Activated CD8-positive, alpha-beta memory T cell treated with anti-CD3 and anti-CD28 coated beads for 1 hour (primary cell): ENCODE measurements around the gene TMEM131L.
A peak's percentile ranks its signal among the peaks of the same experiment; 100 is the strongest.
"Not testable (repeated sequence)": the region's sequence is repeated elsewhere in the genome, so short reads cannot be mapped to it uniquely, and the experiment has no call there.

Experiments
- DNase-seq, 2 donors: peaks; one replicate each; pipeline ENCODE4 v3.0.0-alpha.2; 2020; ENCODE audit warnings: low read depth in 1 of 2; ENCODE audit errors: extremely low read depth in 1 of 2

TMEM131L gene, protein sequence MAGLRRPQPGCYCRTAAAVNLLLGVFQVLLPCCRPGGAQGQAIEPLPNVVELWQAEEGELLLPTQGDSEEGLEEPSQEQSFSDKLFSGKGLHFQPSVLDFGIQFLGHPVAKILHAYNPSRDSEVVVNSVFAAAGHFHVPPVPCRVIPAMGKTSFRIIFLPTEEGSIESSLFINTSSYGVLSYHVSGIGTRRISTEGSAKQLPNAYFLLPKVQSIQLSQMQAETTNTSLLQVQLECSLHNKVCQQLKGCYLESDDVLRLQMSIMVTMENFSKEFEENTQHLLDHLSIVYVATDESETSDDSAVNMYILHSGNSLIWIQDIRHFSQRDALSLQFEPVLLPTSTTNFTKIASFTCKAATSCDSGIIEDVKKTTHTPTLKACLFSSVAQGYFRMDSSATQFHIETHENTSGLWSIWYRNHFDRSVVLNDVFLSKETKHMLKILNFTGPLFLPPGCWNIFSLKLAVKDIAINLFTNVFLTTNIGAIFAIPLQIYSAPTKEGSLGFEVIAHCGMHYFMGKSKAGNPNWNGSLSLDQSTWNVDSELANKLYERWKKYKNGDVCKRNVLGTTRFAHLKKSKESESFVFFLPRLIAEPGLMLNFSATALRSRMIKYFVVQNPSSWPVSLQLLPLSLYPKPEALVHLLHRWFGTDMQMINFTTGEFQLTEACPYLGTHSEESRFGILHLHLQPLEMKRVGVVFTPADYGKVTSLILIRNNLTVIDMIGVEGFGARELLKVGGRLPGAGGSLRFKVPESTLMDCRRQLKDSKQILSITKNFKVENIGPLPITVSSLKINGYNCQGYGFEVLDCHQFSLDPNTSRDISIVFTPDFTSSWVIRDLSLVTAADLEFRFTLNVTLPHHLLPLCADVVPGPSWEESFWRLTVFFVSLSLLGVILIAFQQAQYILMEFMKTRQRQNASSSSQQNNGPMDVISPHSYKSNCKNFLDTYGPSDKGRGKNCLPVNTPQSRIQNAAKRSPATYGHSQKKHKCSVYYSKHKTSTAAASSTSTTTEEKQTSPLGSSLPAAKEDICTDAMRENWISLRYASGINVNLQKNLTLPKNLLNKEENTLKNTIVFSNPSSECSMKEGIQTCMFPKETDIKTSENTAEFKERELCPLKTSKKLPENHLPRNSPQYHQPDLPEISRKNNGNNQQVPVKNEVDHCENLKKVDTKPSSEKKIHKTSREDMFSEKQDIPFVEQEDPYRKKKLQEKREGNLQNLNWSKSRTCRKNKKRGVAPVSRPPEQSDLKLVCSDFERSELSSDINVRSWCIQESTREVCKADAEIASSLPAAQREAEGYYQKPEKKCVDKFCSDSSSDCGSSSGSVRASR (N-terminal part only)

DNA sequence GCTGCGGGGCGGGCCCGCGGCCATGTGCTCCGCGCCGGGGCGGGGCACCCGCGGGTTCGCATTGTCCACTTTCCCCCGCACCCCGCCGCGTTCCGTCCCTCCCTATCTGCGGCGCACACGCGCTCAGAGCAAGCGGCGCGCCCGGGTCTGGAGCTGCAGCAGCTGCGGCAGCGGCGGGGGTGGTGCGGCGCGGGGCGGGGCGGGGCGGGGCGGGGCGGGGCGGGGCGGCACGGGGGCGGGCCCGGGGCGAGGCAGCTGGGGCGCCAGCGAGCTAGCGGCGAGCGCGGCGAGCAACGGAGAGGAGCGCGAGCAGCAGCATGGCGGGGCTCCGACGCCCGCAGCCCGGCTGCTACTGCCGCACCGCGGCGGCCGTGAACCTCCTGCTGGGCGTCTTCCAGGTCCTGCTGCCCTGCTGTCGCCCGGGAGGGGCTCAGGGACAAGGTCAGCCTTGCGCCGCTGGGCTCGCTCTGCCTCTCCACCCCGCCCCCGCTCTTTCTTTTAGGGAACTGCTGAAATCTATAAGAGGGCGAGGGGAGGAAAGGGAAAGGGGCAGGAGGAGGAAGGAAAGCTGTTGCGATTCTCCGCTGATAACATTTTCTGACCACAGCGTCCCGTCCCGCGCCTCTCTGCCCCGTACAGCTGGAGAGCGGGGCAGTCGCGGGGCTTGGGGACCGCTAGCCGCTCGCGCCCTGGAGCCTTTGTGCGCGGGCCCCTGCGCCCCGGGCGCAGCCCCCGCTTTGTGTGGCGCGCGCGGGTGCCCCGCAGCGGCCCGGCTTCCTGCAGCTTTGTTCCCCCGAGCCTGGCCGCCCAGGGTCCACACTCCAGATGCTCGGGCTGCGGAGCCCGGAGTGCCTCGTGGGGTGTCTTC is at the start of gene TMEM131L:
Gene TMEM131L, plus strand, starts transcription at position 280 of the 868 bp plus-strand sequence. Its CDS starts 38 bp downstream, at position 318.
- peak in 1 of 2 donors; percentile 57 for DNase-seq

- DNase-seq: not testable (repeated sequence)
Observed at GRCh38 chr4:153416456-153416855, 49.7 kb upstream of the TMEM131L start.

DNA sequence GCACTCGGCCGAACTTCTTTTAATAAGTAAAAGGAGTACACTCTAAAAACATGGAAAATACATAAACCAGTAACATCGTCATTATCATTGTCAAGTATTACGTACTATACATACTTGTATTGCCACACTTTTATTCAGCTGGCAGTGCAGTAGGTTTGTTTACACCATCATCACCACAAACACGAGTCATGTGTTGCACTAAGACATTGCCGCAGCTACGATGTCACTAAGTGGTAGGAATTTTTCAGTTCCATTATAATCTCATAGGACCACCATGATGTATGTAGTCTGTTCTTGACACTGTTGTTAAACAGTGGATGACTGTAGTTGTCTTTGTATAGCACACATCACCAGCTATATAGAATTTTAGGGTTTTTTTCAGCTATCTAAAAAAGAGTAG is 48.0 kb upstream of the TMEM131L start:
- DNase-seq: no peak

- DNase-seq: no peak
Observed at GRCh38 chr4:153418558-153418957, 47.6 kb upstream of the TMEM131L start.

GRCh38 chr4:153419029-153419428 is 47.1 kb upstream of the TMEM131L start:
- no peak for DNase-seq

DNA sequence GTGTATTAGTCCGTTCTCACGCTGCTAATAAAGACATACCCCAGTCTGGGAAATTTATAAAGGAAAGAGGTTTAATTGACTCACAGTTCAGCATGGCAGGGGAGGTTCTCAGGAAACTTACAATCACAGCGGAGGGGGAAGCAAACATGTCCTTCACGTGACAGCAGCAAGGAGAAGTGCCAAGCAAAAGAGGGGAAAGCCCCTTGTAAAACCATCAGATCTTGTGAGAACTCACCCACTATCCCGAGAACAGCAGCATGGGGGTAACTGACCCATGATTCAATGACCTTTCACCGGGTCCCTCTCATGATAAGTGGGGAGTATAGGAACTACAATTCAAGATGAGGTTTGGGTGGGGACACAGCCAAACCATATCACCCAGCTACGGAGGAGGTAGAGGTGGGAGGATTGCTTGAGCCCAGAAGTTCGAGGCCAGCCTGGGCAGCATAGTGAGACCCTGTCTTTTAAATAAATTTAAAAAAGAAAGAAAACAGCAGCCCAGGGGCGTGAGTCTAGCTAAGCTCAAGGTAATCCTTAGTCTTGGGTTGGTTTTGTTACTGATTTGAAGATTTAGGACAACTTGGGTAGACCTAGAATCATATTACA is 46.4 kb upstream of the TMEM131L start:
- DNase-seq: no peak

GRCh38 chr4:153420361-153420760 is 45.8 kb upstream of the TMEM131L start:
- DNase-seq: no peak

GRCh38 chr4:153421941-153422340 is 44.2 kb upstream of the TMEM131L start:
- DNase-seq: no peak

DNA sequence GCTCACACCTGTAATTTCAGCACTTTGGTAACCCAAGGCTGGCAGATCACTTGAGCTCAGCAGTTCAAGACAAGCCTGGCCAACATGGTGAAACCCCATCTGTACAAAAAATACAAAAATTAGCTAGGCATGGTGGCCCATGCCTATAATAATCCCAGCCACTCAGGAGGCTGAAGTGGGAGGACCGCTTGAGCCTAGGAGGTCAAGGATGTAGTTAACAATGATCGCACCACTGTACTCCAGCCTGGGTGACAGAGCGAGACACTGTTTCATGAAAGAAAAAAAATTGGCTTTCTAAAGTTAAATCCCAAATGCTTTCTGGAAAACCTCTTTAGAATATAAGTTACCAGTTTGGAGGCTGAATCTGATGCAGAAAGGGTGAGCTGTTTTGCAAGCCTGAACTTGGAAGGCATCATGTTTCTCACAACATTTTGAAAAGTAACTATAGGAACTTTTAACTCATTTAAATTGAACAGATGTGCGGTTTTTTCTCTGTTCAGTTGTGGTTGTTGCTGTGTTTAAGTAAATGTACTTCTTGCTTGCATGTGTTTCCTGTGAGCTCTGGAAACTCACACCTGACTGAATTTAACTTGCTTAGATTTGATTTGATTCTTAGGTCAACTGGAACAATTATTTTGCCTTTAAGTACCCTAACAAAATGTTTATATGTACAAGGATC is 39.8 kb upstream of the TMEM131L start:
- DNase-seq: no peak

DNA sequence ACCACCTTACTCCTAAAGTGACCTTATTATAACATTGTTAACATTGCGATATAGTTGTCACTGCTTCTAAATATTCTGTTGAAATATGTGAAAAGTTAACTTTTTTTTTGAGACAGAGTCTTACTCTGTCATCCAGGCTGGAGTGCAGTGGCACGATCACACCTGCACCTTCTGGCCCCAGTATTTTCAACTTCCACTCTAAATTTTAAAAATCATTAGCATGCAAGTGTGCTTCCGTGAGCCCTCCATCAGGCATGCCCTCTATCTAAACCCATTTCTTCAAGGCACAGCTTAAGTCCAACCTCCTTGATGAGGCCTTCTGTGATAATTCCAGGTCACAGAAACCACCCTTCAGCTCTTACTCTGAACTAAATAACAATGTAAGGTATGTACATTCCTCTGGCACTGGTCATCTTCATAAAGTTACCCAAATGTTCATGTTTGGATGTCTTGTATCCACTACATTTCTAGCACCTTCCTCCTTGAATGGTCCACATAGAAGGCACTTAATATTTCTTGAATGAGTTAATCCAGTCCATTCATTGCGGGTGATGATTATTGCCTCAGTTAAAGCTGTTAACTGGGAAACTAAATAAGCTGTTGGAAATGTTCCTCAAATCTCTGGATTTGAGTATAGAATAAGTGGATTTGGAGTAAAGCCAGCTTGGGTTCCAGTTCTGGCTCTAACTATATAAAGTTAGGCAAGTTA is 38.6 kb upstream of the TMEM131L start:
- no peak for DNase-seq

GRCh38 chr4:153428941-153429475 is 37.2 kb upstream of the TMEM131L start:
- no peak for DNase-seq

DNA sequence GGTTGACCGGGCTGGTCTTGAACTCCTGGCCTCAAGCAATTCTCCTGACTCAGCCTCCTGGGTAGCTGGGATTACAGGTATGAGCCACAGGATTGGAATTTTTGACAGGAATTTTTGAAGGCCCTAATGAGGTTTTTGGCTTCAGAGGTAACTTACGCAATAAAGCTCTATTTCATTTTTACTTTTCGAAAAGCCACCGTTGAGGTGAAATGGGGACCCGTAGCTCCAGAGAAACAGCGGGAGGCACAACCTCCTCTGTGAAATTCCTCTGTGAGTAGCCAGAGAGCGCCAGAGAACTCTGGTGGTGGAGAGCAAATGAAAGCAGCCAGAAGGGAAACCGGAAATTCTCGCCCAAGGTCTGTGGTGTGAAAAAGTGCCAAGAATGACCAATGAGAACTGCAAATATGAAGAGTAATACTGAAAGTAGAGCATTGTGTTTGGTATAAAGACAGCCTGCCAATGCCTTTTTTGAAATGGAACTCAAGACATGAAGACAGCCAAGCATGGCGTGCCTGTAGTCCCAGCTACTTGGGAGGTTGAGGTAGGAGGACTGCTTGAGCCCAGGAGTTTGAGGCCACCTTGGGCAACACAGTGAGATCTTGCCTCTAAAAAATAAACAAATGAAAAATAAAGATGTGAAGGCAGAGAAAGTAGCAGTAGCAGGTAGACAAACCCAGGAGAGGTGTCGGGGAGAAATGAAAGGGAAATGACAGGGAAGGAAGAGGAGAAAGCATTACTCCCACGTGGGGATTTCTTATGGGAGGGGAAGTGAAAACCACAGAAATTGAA is 33.0 kb upstream of the TMEM131L start:
- peak in 1 of 2 donors; percentile 23 for DNase-seq

GRCh38 chr4:153433754-153434105 is 32.4 kb upstream of the TMEM131L start:
- no peak for DNase-seq

DNA sequence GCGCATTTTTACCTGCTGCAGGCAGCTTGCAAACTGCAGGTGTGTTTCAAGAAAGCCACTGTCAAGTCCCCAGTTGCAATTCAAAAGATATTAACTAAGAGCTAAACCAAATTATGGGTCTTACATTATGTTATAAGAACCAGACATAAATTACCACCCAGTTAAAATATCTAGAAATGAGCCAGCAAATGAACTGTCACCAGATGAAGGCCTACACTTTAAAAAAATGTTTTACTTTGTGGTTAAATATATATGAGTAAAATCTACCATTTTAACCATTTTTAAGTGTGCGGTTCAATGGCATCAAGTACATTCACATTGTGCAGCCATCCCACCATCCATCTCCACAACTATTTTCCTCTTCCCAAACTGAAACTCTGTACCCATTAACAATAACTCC is 32.0 kb upstream of the TMEM131L start:
- DNase-seq: no peak

- no peak for DNase-seq
Observed at GRCh38 chr4:153438916-153439756, 27.0 kb upstream of the TMEM131L start.

DNA sequence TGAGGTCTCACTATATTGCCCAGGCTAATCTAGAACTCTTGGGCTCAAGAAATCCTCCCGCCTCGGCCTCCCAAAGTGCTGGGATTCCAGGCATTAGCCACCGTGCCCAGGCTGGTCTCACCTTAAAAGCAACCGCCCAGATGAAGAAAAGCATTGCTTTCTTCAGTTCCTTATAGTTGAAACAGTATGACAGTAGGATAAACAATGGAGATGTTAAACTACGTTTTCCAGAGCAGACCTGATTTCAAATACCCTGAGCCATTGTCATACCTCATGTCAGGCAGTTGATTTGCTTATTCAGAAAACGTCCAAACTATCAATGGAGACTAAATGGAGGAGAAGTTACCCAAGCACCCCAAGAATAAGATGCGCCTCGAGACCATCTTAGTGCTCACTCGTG is 26.3 kb upstream of the TMEM131L start:
- no peak for DNase-seq
